Endometrium (tissue), 2 donors: ENCODE results near the gene CRACR2A.

Source experiments
- FAIRE-seq: peaks from 2 replicates; lab custom pipeline; 2012; peaks lifted over from hg19 to GRCh38; lab: Jason Lieb, UNC
- donor health status: control.
- donor health status: control.

Gene CRACR2A

DNA sequence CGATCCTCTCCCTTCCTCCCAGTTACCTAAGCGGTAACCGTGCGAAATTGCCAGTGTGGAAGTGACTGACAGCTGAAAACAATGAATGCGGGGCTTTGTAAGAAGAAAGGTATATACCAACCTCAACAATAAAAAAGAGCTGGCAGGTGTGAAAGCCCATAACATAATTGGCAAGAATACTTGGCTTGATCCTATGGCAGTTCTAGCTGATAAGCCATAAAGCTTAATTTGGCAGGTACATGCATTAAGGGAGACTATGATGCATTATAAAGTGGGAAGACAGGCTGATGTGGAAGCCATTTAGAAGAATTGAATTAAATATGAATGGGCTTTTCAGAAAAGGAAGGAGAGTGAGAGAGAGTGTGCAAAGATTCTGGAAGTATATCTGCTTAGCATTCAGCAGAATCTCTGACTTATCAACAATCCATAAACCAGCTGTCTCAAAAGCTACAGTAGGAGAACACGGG, 71.3 kb downstream of the CRACR2A start:
- FAIRE-seq = no peak

DNA sequence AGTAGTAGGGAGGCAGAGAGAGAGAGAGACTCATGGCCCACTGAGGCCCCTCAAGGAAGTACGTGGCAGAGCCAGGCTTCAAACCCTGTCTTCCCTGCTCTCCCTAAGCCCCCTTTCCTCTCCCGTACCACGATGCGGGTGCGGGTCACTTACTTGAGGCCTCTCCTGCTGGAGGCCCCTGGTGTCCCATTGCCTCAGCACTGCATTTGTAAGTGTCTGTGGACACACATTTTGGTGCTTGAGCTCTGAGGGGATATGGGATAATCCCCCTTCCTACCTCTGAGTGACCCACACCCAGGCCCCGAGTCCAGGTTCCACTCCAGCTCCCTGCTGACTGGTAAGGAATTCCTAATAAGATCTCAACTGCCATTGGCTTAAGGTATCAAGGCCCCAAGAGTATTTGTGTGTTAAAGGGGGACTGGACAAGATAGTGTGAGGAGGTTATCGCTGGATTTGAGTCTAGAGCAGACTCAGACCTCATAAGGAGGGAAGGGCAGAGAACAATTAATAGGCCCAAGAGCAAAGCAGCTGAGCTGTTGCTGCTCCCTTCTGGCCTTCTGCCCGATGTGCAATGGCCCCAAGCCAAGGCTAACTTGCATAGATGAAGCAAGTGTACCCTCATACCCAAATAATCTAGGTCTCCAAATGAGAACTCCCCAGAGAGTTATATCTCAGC, 71.9 kb downstream of the CRACR2A start:
- no peak for FAIRE-seq

- no peak for FAIRE-seq
Observed at GRCh38 chr12:3679831-3680230, 73.1 kb downstream of the CRACR2A start.

- FAIRE-seq = no peak
Observed at GRCh38 chr12:3677609-3678008, 75.3 kb downstream of the CRACR2A start.

GRCh38 chr12:3673981-3674708, 78.8 kb downstream of the CRACR2A start:
- no peak for FAIRE-seq

- no peak for FAIRE-seq
Observed at GRCh38 chr12:3672113-3672509, 80.8 kb downstream of the CRACR2A start.

- no peak for FAIRE-seq
Observed at GRCh38 chr12:3671330-3672112, 81.4 kb downstream of the CRACR2A start.

DNA sequence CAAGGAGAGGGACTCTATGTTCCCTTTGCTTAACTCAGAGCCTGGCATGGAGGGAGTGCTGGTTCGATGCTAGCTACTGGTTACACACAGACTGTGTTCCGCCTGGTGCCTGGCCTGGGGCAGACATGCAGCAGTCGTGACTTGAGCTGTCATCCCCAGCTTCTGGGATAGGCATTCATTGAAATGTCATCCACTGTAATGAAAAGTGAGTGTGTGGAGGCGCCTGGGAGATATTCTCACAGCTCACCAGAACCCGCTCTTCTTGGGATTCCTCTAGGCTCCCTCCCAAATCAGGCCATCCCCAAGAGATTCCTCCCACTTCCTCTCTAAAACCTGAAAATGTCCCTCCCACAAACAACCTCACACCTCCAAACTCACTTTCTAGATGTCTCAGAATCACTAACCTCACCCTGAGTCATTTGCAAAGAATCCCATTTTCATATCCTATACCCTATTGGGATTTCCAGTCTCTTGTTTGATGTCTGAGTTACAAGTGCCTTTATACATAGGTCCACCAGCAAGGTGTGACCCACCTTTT, 82.8 kb downstream of the CRACR2A start:
- FAIRE-seq = no peak

- no peak for FAIRE-seq
Observed at GRCh38 chr12:3669594-3669993, 83.3 kb downstream of the CRACR2A start.

- no peak for FAIRE-seq
Observed at GRCh38 chr12:3668479-3669165, 84.3 kb downstream of the CRACR2A start.

GRCh38 chr12:3667485-3667884, 85.4 kb downstream of the CRACR2A start:
- no peak for FAIRE-seq

GRCh38 chr12:3666441-3666840, 86.5 kb downstream of the CRACR2A start:
- FAIRE-seq = no peak

GRCh38 chr12:3662521-3662921, 90.4 kb downstream of the CRACR2A start:
- no peak for FAIRE-seq

DNA sequence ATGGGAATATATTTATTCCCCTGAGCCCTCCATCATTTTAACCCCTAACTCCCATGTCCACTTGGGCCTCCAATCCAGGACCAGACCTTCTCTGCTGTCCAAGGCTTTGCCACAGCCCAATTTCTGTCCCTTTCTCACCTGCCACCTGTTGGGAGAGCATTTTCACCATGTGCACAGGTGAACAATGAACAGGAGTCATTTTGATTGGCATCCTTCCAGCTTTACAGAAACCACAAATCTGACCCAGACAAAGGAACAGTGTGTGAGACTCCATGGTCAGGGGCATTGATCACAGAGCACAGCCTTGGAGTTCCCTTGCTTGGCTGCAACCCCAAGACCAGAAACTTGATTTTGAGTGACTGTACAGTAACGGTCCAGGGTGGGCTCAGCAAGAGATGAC, 91.9 kb downstream of the CRACR2A start:
- no peak for FAIRE-seq

DNA sequence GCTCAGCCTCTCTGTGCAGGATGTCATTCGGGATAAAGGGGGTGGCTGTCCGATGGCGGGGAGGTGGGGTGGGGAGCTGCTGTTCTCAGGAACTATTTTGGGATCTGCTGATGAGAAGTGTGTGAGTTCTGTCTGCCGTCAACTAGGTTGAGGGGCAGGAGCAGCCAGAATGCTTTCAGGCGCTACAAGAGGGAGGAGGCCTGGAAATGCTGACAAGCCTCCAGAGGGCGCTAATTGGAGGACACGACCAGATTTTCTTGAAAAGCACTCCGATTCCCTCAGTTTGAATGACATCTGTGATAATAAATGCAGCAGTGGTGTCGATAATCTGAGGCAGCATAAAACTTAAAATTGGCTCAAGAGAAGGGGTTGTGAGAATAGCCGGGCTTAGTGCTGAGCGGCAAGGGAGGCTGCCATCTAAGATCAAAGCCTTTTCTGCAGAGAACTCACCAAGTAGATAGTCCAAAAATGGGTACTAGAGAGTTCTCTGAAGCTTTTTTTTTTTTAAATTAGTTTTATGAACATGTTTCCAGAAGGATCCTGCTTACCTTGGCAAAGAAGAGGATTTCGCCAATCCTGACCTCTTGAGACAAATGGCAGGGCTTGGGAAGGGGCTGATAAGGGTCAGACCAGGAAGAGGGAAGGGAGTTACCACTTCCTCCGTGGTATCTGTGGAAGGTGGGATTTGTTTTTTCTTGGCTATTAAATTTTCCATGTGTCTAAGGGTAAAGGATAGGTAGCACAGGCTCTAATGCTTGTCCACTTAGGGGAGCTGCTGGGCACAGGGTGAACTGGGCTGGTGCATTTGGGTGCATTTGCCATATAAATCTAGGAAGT, 94.4 kb downstream of the CRACR2A start:
- no peak for FAIRE-seq

DNA sequence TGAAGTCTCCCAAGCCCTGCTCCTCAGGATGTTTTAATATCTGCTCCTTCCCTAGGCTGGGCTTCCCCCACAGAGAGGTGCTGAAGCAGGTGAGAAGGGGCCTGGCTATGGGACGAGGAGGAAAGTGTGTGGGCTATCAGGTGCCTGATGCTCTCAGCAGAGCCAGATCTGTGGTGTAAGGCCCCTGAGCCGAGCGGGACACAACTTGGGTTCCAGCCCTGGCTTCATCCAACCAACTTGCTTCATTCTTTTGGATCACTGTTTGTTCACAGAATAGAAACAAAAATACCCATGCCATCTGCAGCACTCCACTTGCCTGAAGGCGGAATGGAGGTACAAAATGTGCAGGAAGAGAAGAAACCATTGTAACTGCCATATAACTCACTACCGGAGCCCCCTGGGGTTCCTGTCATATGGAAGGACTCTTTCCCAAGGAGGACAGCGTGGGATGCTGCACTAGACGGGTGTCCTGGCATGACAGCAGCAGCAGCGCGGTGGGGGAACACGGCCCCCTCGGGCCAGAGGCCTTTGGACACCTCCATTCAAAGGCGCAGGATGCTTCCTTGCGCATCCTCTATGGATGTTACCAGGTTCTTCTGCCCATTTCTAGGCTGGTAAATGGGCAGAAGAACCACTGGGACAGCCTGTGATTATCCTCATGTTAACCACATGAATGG, 95.8 kb downstream of the CRACR2A start:
- no peak for FAIRE-seq

DNA sequence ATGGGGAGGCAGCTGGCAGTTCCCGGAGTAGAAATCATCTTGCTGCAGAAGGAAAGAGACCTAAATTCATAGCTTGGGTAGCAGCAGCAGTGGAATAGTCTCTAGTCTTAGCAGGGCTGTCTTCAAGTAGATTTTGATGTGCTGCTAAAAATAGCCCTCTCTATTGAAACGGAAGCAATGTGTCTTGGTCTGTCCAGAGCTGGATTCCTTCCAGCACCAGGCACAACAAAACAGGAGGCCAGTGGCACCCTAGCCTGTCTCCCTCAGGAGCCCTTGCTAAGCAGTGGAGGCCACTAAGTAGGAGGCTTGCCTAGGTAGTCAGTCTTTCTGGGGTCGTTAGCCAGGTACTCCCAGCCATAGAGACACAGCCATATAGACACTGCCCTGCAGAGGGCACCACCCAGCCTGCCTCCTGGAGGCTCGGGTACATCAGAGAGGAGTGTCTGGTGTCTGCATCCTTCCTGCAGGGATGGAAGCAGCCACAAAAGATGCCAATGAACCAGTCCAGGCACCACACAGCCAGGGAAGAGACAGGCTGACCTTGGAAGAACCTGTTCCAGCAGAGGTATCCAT, 97.5 kb downstream of the CRACR2A start:
- no peak for FAIRE-seq

GRCh38 chr12:3651585-3652424, 101.1 kb downstream of the CRACR2A start:
- no peak for FAIRE-seq

DNA sequence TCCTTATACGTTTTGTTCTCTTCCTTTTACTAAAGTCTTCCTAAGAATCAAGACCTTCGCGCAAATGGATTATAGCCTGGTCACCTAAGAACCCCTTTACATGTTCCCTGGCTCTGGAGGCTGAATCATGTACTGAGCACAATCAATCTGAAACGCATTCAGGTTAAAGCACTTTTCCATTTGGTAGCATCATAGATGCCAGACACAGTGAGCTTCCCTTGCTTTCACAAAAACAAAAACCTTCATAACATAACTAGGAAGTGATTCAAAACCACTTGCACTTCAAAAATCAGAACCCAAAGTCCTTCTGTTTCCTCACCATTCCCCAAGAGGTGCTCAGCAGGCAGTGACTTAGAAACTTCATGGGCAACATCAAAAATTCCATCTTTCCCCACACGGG, 105.4 kb downstream of the CRACR2A start:
- no peak for FAIRE-seq
